H9 (cell line): ENCODE data around the gene NAPB. TPM values are rescaled to one million over a fixed set of nuclear protein-coding genes. Genes with fewer than 3 reads are reported as not detected.

Experiments used
- DNase-seq: peaks from one replicate; pipeline ENCODE4 v3.0.0-alpha.2; 2017
- H2AFZ ChIP-seq: one replicate; pipeline ENCODE4 v1.6.1; 2013; ENCODE audit warnings: mild to moderate bottlenecking, low read length, control low read depth, moderate library complexity
- H2AK5ac ChIP-seq: 2 replicates; pipeline ENCODE4 v1.6.1; 2013; ENCODE audit warnings: low read length, control low read depth, mixed read lengths; ENCODE audit not compliant: insufficient read length
- H2BK120ac ChIP-seq: one replicate; pipeline ENCODE4 v1.6.1; 2013; ENCODE audit warnings: low read depth, mild to moderate bottlenecking, low read length, control low read depth, inconsistent platforms; ENCODE audit not compliant: poor library complexity, severe bottlenecking
- H2BK12ac ChIP-seq: 2 replicates; pipeline ENCODE4 v1.6.1; 2013; ENCODE audit warnings: low read length, control low read depth, mixed read lengths, low read depth; ENCODE audit not compliant: insufficient read length
- H2BK15ac ChIP-seq: 2 replicates; pipeline ENCODE4 v1.6.1; 2013; ENCODE audit warnings: low read depth, low read length, control low read depth
- H2BK20ac ChIP-seq: one replicate; pipeline ENCODE4 v1.6.1; 2013; ENCODE audit warnings: low read depth, mild to moderate bottlenecking, low read length, control low read depth, inconsistent platforms; ENCODE audit not compliant: poor library complexity, severe bottlenecking
- H2BK5ac ChIP-seq: 2 replicates; pipeline ENCODE4 v1.6.1; 2013; ENCODE audit warnings: low read length, control low read depth, mixed read lengths; ENCODE audit not compliant: insufficient read length
- H3K14ac ChIP-seq: 2 replicates; pipeline ENCODE4 v1.6.1; 2013; ENCODE audit warnings: low read length, control low read depth; ENCODE audit not compliant: insufficient read depth
- H3K18ac ChIP-seq: 2 replicates; pipeline ENCODE4 v1.6.1; 2013; ENCODE audit warnings: low read depth, mild to moderate bottlenecking, mixed read lengths, low read length, control low read depth; ENCODE audit not compliant: insufficient read length
- H3K23ac ChIP-seq: 2 replicates; pipeline ENCODE4 v1.6.1; 2013; ENCODE audit warnings: low read length, control low read depth, mixed read lengths, low read depth; ENCODE audit not compliant: insufficient read length
- H3K23me2 ChIP-seq: 2 replicates; pipeline ENCODE4 v1.6.1; 2013; ENCODE audit warnings: low read depth, mild to moderate bottlenecking, mixed read lengths, low read length, control low read depth; ENCODE audit not compliant: insufficient read length, poor library complexity, severe bottlenecking
- H3K27ac ChIP-seq: 2 replicates; pipeline ENCODE4 v1.5.1; 2013; ENCODE audit warnings: low read length, control low read depth, mixed read lengths, low read depth; ENCODE audit not compliant: insufficient read length
- H3K27me3 ChIP-seq: 2 replicates; pipeline ENCODE4 v1.6.1; 2013; ENCODE audit warnings: low read length, control low read depth, inconsistent platforms; ENCODE audit not compliant: insufficient read depth
- H3K4ac ChIP-seq: 2 replicates; pipeline ENCODE4 v1.6.1; 2013; ENCODE audit warnings: low read depth, mild to moderate bottlenecking, control low read depth, inconsistent platforms, low read length, moderate library complexity
- H3K4me1 ChIP-seq: 2 replicates; pipeline ENCODE4 v1.6.1; 2013; ENCODE audit warnings: low read length, control low read depth, inconsistent platforms; ENCODE audit not compliant: insufficient read depth
- H3K4me2 ChIP-seq: 2 replicates; pipeline ENCODE4 v1.6.1; 2013; ENCODE audit warnings: low read length, control low read depth, mixed read lengths; ENCODE audit not compliant: insufficient read length, insufficient read depth
- H3K56ac ChIP-seq: 2 replicates; pipeline ENCODE4 v1.6.1; 2013; ENCODE audit warnings: low read depth, mild to moderate bottlenecking, mixed read lengths, low read length, control low read depth; ENCODE audit not compliant: insufficient read length
- H3K79me1 ChIP-seq: 2 replicates; pipeline ENCODE4 v1.6.1; 2013; ENCODE audit warnings: low read depth, mild to moderate bottlenecking, moderate library complexity, low read length, control low read depth, inconsistent platforms; ENCODE audit not compliant: insufficient read depth, poor library complexity, severe bottlenecking
- H3K79me2 ChIP-seq: 2 replicates; pipeline ENCODE4 v1.6.1; 2013; ENCODE audit warnings: low read length, control low read depth, inconsistent platforms; ENCODE audit not compliant: insufficient read depth
- H3K9ac ChIP-seq: 2 replicates; pipeline ENCODE4 v1.6.1; 2013; ENCODE audit warnings: low read length, control low read depth, mixed read lengths; ENCODE audit not compliant: insufficient read length; ENCODE audit errors: extremely low read depth
- H3K9me3 ChIP-seq: one replicate; pipeline ENCODE4 v1.6.1; 2013; ENCODE audit warnings: low read depth, low read length, inconsistent platforms; ENCODE audit not compliant: control insufficient read depth
- H3T11ph ChIP-seq: one replicate; pipeline ENCODE4 v1.6.1; 2013; ENCODE audit warnings: mild to moderate bottlenecking, low read length, control low read depth, inconsistent platforms
- H4K20me1 ChIP-seq: one replicate; pipeline ENCODE4 v1.6.1; 2013; ENCODE audit not compliant: control insufficient read depth, insufficient read length, insufficient read depth
- H4K5ac ChIP-seq: 2 replicates; pipeline ENCODE4 v1.6.1; 2013; ENCODE audit warnings: low read depth, mild to moderate bottlenecking, mixed read lengths, low read length, control low read depth; ENCODE audit not compliant: insufficient read length
- H4K8ac ChIP-seq: replicated peaks from 2 replicates; pipeline ENCODE4 v1.6.1; 2013; ENCODE audit warnings: low read length, control low read depth, mixed read lengths, low read depth; ENCODE audit not compliant: insufficient read length
- H4K91ac ChIP-seq: 2 replicates; pipeline ENCODE4 v1.6.1; 2013; ENCODE audit warnings: low read depth, mild to moderate bottlenecking, moderate library complexity, mixed read lengths, low read length, control low read depth; ENCODE audit not compliant: insufficient read length
- H3K27ac Mint-ChIP-seq, 3 experiments: 2 replicates in 2 of 3; 3 replicates in 1 of 3; pipeline ENCODE4 v1.8.0; 2020 to 2021; ENCODE audit warnings: mixed read lengths in 3 of 3, mild to moderate bottlenecking in 1 of 3, moderate library complexity in 1 of 3
- H3K27me3 Mint-ChIP-seq: 2 replicates; pipeline ENCODE4 v1.8.0; 2021; ENCODE audit warnings: low read depth, mild to moderate bottlenecking, moderate library complexity, mixed read lengths
- H3K36me3 Mint-ChIP-seq, 3 experiments: 2 replicates in 2 of 3; 3 replicates in 1 of 3; pipeline ENCODE4 v1.8.0; 2020 to 2021; ENCODE audit warnings: low read depth in 3 of 3, mixed read lengths in 3 of 3; ENCODE audit not compliant: insufficient read depth in 1 of 3
- H3K4me1 Mint-ChIP-seq, 2 experiments: 2 replicates each; pipeline ENCODE4 v1.8.0; 2020; ENCODE audit warnings: mixed read lengths in 2 of 2
- H3K4me3 Mint-ChIP-seq, 2 experiments: 2 replicates in 1 of 2; 3 replicates in 1 of 2; pipeline ENCODE4 v1.8.0; 2020 to 2021; ENCODE audit warnings: mild to moderate bottlenecking in 2 of 2, mixed read lengths in 2 of 2, moderate library complexity in 1 of 2
- H3K9me3 Mint-ChIP-seq, 2 experiments: 2 replicates in 1 of 2; 3 replicates in 1 of 2; pipeline ENCODE4 v1.8.0; 2020; ENCODE audit warnings: mild to moderate bottlenecking in 2 of 2, mixed read lengths in 2 of 2, moderate library complexity in 1 of 2
- CTCF ChIP-seq: fragments of 200-600 bp; sonication (generic); conservative IDR thresholded peaks from 3 replicates; pipeline ENCODE4 v1.8.0; 2021; ENCODE audit warnings: antibody characterized with exemption, mild to moderate bottlenecking
- WGBS: extraction: QIAGEN DNeasy Blood & Tissue Kit; methylation state at CpG from one replicate; pipeline ENCODE4 v1.1.7; 2013; ENCODE audit warnings: missing lambda C conversion rate, low lambda C conversion rate, mixed read lengths; ENCODE audit not compliant: insufficient read length; ENCODE audit errors: extremely low coverage; 5-methylcytosine and 5-hydroxymethylcytosine counted together
- total RNA-seq: library from RNA; stranded (reverse); gene quantifications from 2 replicates; pipeline ENCODE4 v1.2.1, GENCODE V29; 2021

NAPB gene
- total RNA-seq, 1 experiment from 2014 or later: 10.4 TPM

GRCh38 chr20:23361119-23361475, 60.2 kb downstream of the NAPB start:
- Histone ChIP-seq H2BK15ac (no peak overlapping the region), H3K56ac (no peak overlapping the region), H3K27me3 (no peaks in the 10 kb centered on the region), H4K8ac (no peak overlapping the region), H4K5ac (no peak overlapping the region), H2AK5ac (no peak overlapping the region), H3K9ac (peak overlapping the region; percentile 85), H3K18ac (peak overlapping the region; percentile 96), H2BK20ac (no peak overlapping the region), H3K79me1 (peaks cover 3% of the 10 kb centered on the region), H2BK5ac (no peak overlapping the region), H3K23ac (no peak overlapping the region), H3T11ph (no peak overlapping the region), H2BK120ac (no peak overlapping the region), H4K91ac (peak overlapping the region; percentile 21), H2BK12ac (no peak overlapping the region), H3K27ac (peak overlapping the region; percentile 40), H3K14ac (peak overlapping the region; percentile 58; the same call in 1 of the 2 replicates), H2AFZ (no peak overlapping the region), H4K20me1 (no peaks in the 10 kb centered on the region), H3K23me2 (peaks cover 13% of the 10 kb centered on the region), H3K4ac (0 out of 2 replicates have a peak overlapping the region, but pooled peaks have one; percentile 6), H3K79me2 (peaks cover 5% of the 10 kb centered on the region; the same call in 1 of the 2 replicates), H3K9me3 (no peaks in the 10 kb centered on the region), H3K4me2 (peak overlapping the region; percentile 88), H3K4me1 (no peaks in the 10 kb centered on the region; the same call in 1 of the 2 replicates)
- WGBS: no CpG with 5 or more reads among the region's 8 CpGs
- TF ChIP-seq CTCF: no peak
- Mint-ChIP-seq H3K4me1 (peaks cover 22 to 36% of the 10 kb centered on the region in 2 experiments), H3K4me3 (peak overlapping the region; percentile 72 to 90), H3K27me3 (no peaks in the 10 kb centered on the region), H3K9me3 (no peaks in the 10 kb centered on the region; a peak in 1 of 5 replicates), H3K27ac (peak overlapping the region; percentile 84 to 98 (median 97); a peak in 5 of 7 replicates), H3K36me3 (peaks cover 13 to 15% (median 14%) of the 10 kb centered on the region in 3 experiments)
- DNase-seq: no peak
